ENCODE results near the gene ANO3.

The ANO3 gene

DNA sequence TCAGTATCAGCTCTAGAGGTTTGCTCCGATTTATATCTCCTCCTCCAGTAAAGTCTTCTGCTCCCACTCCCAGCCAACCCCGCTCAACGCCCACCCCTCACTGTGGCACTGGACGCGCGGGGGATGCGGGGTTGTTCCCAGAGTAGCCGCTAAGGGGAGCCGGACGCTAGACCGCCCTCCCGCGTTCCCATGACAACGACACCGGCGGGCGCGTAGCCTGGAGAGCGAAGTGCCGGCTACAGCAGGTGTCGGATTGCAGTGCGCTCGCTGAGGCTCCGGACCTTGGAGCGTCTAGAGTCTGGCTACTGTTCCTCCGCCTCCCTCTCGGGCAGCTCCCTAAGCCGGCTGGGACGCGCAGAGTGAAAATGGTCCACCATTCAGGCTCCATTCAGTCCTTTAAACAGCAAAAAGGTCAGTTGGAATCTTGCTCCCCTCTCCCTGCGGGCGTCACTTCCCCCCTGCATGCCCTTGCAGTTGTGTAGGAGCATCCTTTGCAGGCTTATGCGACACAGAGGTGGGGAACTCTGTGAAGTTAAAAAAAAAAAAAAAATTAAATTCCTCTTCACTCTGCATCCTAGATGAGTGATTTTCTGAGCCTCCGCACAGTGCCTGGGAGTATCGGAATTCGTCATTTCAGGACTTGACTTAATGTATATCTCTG is at the start of gene ANO3:
Gene ANO3, plus strand, starts transcription at position 220 of the 661 bp plus-strand sequence. Its CDS starts 146 bp downstream, at position 366.
- TF ChIP-seq, protein P1, sequence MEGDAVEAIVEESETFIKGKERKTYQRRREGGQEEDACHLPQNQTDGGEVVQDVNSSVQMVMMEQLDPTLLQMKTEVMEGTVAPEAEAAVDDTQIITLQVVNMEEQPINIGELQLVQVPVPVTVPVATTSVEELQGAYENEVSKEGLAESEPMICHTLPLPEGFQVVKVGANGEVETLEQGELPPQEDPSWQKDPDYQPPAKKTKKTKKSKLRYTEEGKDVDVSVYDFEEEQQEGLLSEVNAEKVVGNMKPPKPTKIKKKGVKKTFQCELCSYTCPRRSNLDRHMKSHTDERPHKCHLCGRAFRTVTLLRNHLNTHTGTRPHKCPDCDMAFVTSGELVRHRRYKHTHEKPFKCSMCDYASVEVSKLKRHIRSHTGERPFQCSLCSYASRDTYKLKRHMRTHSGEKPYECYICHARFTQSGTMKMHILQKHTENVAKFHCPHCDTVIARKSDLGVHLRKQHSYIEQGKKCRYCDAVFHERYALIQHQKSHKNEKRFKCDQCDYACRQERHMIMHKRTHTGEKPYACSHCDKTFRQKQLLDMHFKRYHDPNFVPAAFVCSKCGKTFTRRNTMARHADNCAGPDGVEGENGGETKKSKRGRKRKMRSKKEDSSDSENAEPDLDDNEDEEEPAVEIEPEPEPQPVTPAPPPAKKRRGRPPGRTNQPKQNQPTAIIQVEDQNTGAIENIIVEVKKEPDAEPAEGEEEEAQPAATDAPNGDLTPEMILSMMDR (IDR thresholded peaks at IDR 0.05) = peak; percentile 77
- H3K4me1 Mint-ChIP-seq = peaks cover 39% of the 10 kb centered on the region
- peak within 1 kb of the TSS; percentile 71 for H3K4me3 Mint-ChIP-seq
- H3K9me3 Mint-ChIP-seq = no peaks in the 10 kb centered on the region
- H3K27me3 Mint-ChIP-seq (ENCODE audit: low read depth, poor library complexity) = peaks cover 28% of the 10 kb centered on the region
- H3K27ac Mint-ChIP-seq = peak within 1 kb of the TSS; percentile 22
- H3K36me3 Mint-ChIP-seq (ENCODE audit: low read depth) = no peaks in the 10 kb centered on the region
- peak; percentile 95 for DNase-seq

- Mint-ChIP-seq H3K4me3 (peak overlapping the region; percentile 79), H3K27me3 (ENCODE audit: low read depth, poor library complexity) (peaks cover 7% of the 10 kb centered on the region), H3K27ac (no peak overlapping the region), H3K36me3 (ENCODE audit: low read depth) (no peaks in the 10 kb centered on the region), H3K4me1 (peaks cover 26% of the 10 kb centered on the region), H3K9me3 (no peaks in the 10 kb centered on the region)
- no peak for DNase-seq
- TF ChIP-seq, protein P1 (IDR thresholded peaks at IDR 0.05) = no peak
Observed at GRCh38 chr11:26283852-26284408, 48.0 kb upstream of the ANO3 start.

DNA sequence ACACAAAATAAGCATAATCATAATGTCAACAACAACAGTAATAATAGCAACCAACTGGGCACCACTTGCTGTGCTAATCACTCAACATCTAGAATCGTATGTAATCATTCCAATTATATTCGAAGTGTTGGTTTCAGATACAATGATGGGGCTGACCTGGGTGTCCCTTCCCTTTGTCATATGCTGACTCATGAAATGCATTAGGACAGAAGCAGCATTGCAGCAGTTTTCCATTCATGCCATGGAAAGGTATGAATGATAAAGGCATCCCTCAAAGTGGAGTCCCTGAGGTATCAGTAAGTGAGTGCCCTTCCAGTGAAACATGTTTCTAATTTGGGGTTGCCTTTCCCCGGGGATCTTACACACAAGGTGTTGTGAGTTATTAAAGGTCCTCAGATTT is 46.3 kb upstream of the ANO3 start:
- no peak overlapping the region for H3K4me3 Mint-ChIP-seq
- peaks cover 26% of the 10 kb centered on the region for H3K4me1 Mint-ChIP-seq
- no peak overlapping the region for H3K27ac Mint-ChIP-seq
- H3K27me3 Mint-ChIP-seq (ENCODE audit: low read depth, poor library complexity) = peaks cover 6% of the 10 kb centered on the region
- no peaks in the 10 kb centered on the region for H3K9me3 Mint-ChIP-seq
- TF ChIP-seq, protein P1 (IDR thresholded peaks at IDR 0.05) = no peak
- no peak for DNase-seq
- H3K36me3 Mint-ChIP-seq (ENCODE audit: low read depth) = no peaks in the 10 kb centered on the region

GRCh38 chr11:26286472-26287066 is 45.4 kb upstream of the ANO3 start:
- H3K4me3 Mint-ChIP-seq = no peak overlapping the region
- TF ChIP-seq, protein P1 (IDR thresholded peaks at IDR 0.05) = peak; percentile 50
- H3K4me1 Mint-ChIP-seq = peaks cover 26% of the 10 kb centered on the region
- no peak overlapping the region for H3K27ac Mint-ChIP-seq
- no peaks in the 10 kb centered on the region for H3K9me3 Mint-ChIP-seq
- peaks cover 2% of the 10 kb centered on the region for H3K27me3 Mint-ChIP-seq (ENCODE audit: low read depth, poor library complexity)
- no peaks in the 10 kb centered on the region for H3K36me3 Mint-ChIP-seq (ENCODE audit: low read depth)
- DNase-seq = peak; percentile 49

DNA sequence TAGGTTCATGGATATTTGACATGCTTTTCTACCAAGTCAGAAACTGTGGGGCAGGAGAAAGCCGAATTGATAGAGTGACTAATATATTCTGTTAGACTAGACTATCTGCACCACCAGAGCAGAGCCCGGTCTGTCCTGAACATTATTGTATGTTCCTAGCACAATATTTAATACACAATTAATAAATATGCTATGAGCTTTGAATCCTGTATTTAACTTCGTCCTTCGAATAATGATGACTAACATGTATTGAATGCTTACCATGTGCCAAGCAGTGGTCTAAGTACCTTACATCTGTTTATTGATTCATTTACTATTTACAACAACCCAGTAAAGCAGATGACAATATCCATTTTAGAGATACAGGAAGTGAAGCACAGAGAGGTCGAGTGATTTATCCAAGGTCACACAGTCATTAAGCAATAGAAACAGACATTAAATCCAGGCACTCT is 44.8 kb upstream of the ANO3 start:
- DNase-seq = no peak
- no peaks in the 10 kb centered on the region for H3K9me3 Mint-ChIP-seq
- no peak overlapping the region for H3K27ac Mint-ChIP-seq
- peaks cover 26% of the 10 kb centered on the region for H3K4me1 Mint-ChIP-seq
- H3K4me3 Mint-ChIP-seq = no peak overlapping the region
- TF ChIP-seq, protein P1 (IDR thresholded peaks at IDR 0.05) = no peak
- H3K27me3 Mint-ChIP-seq (ENCODE audit: low read depth, poor library complexity) = peaks cover 5% of the 10 kb centered on the region
- no peaks in the 10 kb centered on the region for H3K36me3 Mint-ChIP-seq (ENCODE audit: low read depth)
